HG03565 (cell line): Measurements from ENCODE around the gene DNAL1.
"Not testable (repeated sequence)": the region's sequence is repeated elsewhere in the genome, so short reads cannot be mapped to it uniquely, and the experiment has no call there.

Experiments
- ATAC-seq: cut with Tn5 transposase; IDR thresholded peaks from one replicate; pipeline ENCODE4 v1.9.1; 2021; ENCODE audit warnings: mild to moderate bottlenecking, moderate library complexity; ENCODE audit not compliant: unreplicated experiment

DNAL1 gene

GRCh38 chr14:73696466-73697400, 51.9 kb downstream of the DNAL1 start:
- ATAC-seq, result peak; percentile 69

GRCh38 chr14:73700325-73700724, 55.5 kb downstream of the DNAL1 start:
- ATAC-seq, result no peak

- not testable (repeated sequence) for ATAC-seq
These were observed 63.3 kb downstream of the DNAL1 start for GRCh38 chr14:73708076-73708475.

- ATAC-seq, result no peak
These were observed 65.2 kb downstream of the DNAL1 start for GRCh38 chr14:73709904-73710469.

- no peak for ATAC-seq
These were observed 66.0 kb downstream of the DNAL1 start for GRCh38 chr14:73710737-73711136.

- ATAC-seq, result no peak
These were observed 67.3 kb downstream of the DNAL1 start for GRCh38 chr14:73712071-73712506.

GRCh38 chr14:73712540-73713180, 67.9 kb downstream of the DNAL1 start:
- ATAC-seq, result no peak

GRCh38 chr14:73713206-73713802, 68.5 kb downstream of the DNAL1 start:
- ATAC-seq, result no peak

- peak; percentile 64 for ATAC-seq
These were observed 69.2 kb downstream of the DNAL1 start, which contains the start of gene PNMA1 for GRCh38 chr14:73713803-73714655. TSS of gene PNMA1 (minus strand) at chr14:73714384. CDS start at chr14:73713639, 745 bp downstream.

- peak; percentile 2 for ATAC-seq
These were observed 69.9 kb downstream of the DNAL1 start for GRCh38 chr14:73714656-73715081.

GRCh38 chr14:73715707-73716106, 70.9 kb downstream of the DNAL1 start:
- no peak for ATAC-seq

- ATAC-seq, result no peak
These were observed 72.5 kb downstream of the DNAL1 start for GRCh38 chr14:73717266-73717665.

- ATAC-seq, result no peak
These were observed 73.1 kb downstream of the DNAL1 start for GRCh38 chr14:73717711-73718417.

GRCh38 chr14:73718418-73719251, 73.8 kb downstream of the DNAL1 start:
- ATAC-seq, result no peak

GRCh38 chr14:73719361-73719760, 74.6 kb downstream of the DNAL1 start:
- ATAC-seq, result no peak

GRCh38 chr14:73719791-73720190, 75.0 kb downstream of the DNAL1 start:
- no peak for ATAC-seq

GRCh38 chr14:73720636-73721035, 75.8 kb downstream of the DNAL1 start:
- no peak for ATAC-seq

GRCh38 chr14:73721101-73721821, 76.5 kb downstream of the DNAL1 start:
- ATAC-seq, result no peak
